PFSK-1 (cell line): ENCODE results near the gene RERE.

ENCODE experiments used
- REST ChIP-seq, 2 experiments: IDR thresholded peaks; 2 replicates each; pipeline versions ENCODE4 v1.6.1 to v1.8.0; 2011 to 2012; ENCODE audit warnings: low read depth in 2 of 2, low read length in 2 of 2, control low read depth in 1 of 2, inconsistent platforms in 1 of 2, mild to moderate bottlenecking in 1 of 2, moderate library complexity in 1 of 2; ENCODE audit not compliant: insufficient read depth in 1 of 2
- TAF1 ChIP-seq: IDR thresholded peaks from 2 replicates; pipeline ENCODE4 v1.6.1; 2012; ENCODE audit warnings: low read length, control low read depth, borderline replicate concordance; ENCODE audit not compliant: insufficient read depth

DNA sequence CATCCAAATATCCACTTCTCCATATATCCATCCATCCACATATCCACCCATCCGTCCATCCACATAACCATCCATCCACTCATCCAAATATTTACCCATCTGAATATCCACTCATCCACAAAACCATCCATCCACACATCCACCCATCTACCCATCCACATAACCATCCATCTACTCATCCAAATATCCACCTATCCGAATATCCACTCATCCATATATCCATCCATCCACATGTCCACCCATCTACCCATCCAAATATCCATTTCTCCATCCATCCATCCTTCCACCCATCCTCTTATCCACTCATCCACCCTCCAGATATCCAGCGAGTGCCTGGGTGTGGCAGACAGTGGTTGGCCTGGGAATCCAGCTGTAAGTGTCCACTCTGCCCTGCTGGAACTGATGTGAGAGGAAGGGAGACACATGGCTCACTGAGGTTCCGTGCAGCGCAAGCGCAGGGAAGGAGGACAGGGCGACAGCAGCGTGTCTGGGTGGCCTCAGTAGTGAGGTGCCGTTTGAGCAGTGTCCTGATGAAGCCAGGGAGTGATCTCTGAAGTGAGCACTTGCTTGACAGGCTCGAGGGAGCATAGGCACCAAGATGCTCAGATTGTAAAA lies 472.4 kb downstream of the RERE start:
- TF ChIP-seq TAF1: no peak
- TF ChIP-seq REST (IDR thresholded peaks at IDR 0.05; ENCODE audit: insufficient read depth in 1 of 2, low read depth in 2 of 2, low read length in 2 of 2): no peak
